ENCODE measurements around the gene CSAD.
A peak's percentile ranks its signal among the peaks of the same experiment; 100 is the strongest.
"Not testable (repeated sequence)": the region's sequence is repeated elsewhere in the genome, so short reads cannot be mapped to it uniquely, and the experiment has no call there.

Gene CSAD

DNA sequence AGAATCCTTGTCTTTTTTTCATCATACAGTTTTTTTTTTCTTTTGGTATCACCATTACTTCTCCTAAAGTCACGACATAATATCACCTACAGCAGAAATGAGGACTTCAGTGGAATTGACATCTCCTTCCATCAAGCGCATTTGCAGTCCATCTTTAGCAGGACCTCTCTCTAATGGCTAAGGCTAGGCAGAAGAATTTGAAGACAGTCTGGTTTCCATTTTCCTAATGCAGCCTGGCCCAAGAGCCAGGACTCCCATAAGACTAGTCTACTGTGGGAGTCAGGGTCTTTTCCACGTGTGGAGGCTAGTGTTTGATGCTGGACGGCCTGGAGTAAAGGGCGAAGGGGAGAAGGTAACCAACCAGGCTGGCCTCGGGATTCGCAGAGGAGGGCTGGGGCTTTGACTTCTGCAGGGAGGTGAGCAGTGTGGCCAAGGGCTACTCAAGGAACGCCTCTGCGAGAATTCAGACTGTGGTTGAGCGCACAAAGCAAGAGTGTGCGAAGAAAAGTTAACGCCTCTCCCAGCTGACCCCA lies 972 bp downstream of the CSAD start:
- no peak for DNase-seq (ENCODE audit: low read depth)

DNA sequence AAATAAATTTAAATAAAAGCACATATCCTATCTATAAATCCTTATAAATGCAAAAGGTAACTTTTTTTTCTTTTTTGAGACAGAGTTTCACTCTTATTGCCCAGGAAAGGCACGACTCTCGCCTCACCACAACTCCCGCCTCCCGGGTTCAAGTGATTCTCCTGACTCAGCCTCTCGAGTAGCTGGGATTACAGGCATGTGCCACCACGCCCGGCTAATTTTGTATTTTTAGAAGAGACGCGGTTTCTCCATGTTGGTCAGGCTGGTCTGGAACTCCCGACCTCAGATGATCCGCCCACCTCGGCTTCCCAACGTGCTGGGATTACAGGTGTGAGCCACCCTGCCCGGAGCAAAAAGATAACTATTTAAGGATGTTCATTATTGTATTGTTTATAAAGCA lies 1.9 kb downstream of the CSAD start:
- not testable (repeated sequence) for DNase-seq (ENCODE audit: low read depth)

DNA sequence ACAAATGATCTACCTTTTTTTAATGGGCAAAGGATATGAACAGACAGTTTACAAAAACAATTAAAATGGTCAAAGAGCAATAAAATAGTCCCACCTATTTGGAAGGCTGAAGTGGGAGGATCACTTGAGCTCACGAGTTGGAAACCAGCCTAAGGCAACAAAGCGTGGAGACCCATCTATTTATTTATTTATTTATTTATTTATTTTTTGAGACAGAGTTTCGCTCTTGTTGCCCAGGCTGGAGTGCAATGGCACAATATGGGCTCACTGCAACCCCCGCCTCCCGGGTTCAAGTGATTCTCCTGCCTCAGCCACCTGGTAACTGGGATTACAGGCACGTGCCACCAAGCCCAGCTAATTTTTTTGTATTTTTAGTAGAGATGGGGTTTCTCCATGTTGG lies 3.3 kb downstream of the CSAD start:
- not testable (repeated sequence) for DNase-seq (ENCODE audit: low read depth)

DNA sequence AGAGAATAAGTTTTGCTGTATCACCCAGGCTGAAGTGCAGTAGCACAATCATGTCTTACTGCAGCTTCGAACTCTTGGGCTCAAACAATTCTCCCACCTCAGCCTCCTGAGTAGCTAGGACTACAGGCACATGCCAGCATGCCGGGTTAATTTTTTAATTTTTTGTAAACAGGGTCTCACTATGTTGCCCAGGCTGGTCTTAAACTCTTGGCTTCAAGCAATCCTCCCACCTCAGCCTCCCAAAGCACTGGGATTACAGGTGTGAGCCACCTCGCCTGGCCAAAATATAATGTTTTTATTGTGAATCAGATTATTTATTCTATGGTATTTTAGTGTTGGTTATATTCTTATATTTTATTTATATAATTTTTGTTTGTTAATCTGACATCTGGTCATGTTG lies 4.0 kb downstream of the CSAD start:
- DNase-seq (ENCODE audit: low read depth) = no peak

- DNase-seq (ENCODE audit: low read depth) = no peak
Measured at GRCh38 chr12:53174881-53175491, 5.7 kb downstream of the CSAD start.

DNA sequence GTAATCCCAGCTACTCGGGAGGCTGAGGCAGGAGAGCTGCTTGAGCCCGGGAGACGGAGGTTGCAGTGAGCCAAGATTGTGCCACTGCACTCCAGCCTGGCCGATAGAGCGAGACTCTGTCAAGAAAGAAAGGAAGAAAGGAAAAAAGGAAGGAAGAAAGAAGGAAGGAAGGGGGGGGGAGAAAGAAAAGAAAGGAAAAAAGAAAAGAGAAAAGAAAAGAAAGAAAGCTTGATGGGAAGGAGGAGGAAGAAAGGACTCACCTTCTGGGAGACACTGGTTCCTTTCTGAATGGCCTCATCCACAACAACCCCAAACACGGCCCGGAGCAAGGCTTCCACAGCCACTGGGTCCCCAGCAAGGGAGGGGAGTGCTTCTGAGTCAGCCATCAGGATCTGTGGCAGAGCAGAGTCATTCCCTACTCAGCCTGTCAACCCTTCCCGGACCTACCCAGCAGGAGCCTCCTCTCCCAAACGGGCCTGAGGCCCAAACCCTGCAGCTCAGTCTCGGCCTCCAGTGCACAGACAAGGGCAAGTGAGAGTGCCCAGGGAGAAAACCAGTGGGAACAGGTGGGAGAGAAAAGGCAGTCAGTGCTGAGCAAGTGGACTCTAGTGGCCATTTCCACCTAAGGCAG lies 7.5 kb downstream of the CSAD start:
- DNase-seq (ENCODE audit: low read depth) = no peak

- no peak for DNase-seq (ENCODE audit: low read depth)
Measured at GRCh38 chr12:53172352-53172751, 8.4 kb downstream of the CSAD start.

GRCh38 chr12:53171725-53172329 lies 8.9 kb downstream of the CSAD start:
- DNase-seq (ENCODE audit: low read depth) = no peak

- DNase-seq (ENCODE audit: low read depth) = no peak
Measured at GRCh38 chr12:53170876-53171724, 9.6 kb downstream of the CSAD start.

DNA sequence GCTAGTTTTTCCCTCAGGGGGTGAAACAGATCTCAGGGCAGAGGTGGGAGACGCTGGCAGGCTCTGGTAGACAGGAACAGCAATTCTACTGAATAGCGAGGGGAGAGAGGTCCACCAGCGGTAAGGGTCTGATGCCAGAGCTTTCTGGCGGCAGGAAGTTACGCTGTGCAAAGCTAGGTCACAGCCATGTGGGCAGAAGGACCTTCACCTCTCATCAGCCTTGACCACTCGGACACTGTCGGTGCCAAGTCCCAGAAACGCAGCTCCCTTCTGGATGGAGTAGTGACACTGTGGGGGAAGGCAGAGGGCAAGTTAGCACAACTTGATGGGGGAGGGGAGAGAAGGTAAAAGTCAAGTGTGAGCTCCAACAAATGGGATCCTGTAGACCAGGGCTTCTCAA lies 10.5 kb downstream of the CSAD start:
- DNase-seq (ENCODE audit: low read depth) = no peak

- DNase-seq (ENCODE audit: low read depth) = no peak
Measured at GRCh38 chr12:53169644-53170043, 11.1 kb downstream of the CSAD start.

DNA sequence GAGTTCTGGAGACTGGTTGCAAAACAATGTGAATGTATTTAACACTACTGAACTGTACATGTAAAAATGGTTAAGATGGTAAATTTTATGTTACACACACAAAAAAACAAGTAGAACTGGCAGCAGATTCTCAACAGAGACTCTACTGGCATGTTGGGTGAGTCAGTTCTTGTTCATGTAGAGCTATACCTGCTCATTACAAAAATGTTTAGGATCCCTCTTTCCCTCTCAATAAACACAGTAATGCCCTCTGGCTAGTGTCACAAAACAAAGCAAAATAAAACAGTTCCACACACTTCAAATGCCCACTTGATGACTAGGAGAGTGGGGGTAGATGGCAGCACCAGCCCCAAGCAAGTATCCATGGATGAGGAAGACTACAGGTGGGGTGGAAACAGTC lies 13.9 kb downstream of the CSAD start:
- DNase-seq (ENCODE audit: low read depth) = no peak

- DNase-seq (ENCODE audit: low read depth) = not testable (repeated sequence)
Measured at GRCh38 chr12:53163008-53163407, 17.7 kb downstream of the CSAD start.

- DNase-seq (ENCODE audit: low read depth) = no peak
Measured at GRCh38 chr12:53161119-53161911, 19.4 kb downstream of the CSAD start.

DNA sequence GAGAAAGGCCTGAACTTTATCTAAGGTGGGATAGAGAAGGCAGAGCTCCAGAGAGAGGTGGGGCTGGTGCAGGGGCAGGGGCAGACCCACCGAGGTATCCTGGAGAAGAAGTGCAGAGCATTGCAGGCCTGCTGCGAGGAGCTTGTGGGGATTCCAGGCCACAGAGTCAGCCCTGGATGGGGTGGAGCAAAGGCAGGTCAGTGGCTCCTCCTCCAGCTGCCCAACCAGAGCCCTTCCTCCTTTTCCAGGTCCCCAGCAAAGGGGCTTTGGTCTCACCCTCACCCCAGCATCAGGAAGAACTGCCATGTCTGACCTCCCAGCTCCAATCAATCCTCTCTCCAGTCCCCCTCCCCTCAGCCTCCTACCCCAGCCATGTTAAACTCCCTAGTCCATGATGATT lies 20.1 kb downstream of the CSAD start:
- no peak for DNase-seq (ENCODE audit: low read depth)

DNA sequence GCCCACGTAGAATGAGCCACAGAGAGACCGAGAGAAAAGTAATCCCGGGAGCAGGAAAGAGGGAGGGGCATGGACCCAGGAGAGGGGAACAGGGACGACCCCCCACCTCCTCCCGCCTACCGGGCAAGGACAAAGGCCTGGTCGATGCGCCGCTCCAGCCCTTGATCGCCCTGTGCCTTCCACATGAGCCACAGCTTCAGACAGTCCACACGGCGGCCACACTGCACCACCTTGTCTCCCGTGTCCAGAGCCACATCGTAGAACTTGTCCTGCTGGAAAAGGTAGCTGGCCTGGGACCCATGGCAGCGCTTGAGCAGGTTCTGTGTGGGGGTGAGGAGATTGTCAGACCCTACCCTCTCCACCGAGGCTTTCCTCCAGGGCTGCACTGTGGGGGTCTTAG lies 20.7 kb downstream of the CSAD start:
- no peak for DNase-seq (ENCODE audit: low read depth)

DNA sequence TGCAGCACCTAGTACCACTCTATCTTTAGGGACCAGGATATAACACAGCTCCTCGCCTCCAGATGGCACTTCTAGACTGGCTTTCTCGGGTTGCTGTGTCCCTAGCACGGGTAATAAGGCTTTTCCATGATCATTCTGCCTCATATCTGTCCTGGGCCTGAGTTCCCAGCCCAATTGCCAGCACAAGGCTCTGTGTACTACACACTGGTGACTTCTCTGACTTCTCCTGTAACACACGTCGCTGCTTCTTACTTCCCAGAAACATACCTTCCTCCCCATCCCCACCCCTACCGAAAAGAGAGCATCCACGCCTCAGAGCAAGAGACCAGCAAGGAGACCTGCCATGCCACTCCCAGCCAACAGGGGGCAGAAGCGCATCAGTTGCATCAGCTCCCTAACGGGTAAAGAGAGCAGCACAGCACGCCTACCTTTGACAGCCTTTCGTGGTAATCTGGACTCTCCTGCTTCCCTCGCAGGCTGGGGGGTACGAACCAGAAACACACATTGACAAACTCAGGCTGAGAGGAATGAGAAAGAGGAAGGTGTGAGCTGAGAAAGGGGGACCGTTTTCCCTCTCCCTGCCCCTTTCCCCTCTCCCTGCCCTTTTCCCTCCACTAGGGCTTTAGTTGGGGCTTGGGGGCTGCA lies 21.4 kb downstream of the CSAD start:
- DNase-seq (ENCODE audit: low read depth) = peak; percentile 81

- DNase-seq (ENCODE audit: low read depth) = no peak
Measured at GRCh38 chr12:53152390-53152789, 28.3 kb downstream of the CSAD start.

DNA sequence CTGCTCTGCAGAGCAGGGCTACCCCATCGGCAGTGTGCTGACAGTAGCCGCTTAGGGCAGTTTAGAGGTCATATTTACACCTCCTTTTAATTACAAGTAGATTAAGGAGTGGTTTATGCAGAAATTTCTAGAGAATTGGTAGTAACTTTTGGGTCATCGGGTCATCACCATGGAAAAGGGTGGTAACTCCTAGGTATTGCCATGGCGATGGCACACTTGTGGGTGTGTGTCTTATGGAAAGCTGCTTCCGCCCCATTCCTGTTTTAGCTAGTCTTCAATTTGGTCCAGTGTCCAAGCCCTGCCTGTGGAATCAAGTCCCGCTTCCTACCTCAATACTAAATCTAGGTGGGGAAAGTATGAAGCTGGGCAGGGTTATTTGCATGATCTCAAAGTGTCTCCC lies 29.7 kb downstream of the CSAD start:
- no peak for DNase-seq (ENCODE audit: low read depth)

DNA sequence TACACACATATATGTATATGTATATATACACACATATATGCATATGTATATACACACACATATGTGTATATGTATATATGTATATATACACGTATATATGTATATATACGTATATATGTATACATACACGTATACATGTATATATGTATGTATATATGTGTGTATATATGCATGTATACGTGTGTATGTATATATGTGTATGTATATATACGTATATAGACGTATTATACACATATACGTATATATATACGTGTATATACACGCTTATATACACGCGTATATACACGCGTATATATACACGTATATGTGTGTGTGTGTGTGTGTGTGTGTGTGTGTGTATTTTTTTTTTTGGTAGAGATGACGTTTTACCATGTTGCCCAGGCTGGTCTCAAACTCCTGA lies 33.1 kb downstream of the CSAD start:
- DNase-seq (ENCODE audit: low read depth) = no peak

DNA sequence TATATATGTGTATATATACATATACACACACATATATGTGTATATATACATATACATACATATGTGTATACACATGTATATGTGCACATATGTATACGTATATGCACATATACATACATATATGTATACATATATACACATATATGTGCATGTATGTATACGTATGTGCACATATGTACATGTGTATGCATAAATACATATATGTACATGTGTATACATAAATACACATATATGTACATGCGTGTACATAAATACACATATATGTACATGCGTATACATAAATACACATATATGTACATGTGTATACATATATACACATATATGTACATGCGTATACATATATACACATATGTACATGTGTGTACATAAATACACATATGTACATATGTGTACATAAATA lies 33.5 kb downstream of the CSAD start:
- no peak for DNase-seq (ENCODE audit: low read depth)
